Colonic mucosa (tissue), 4 donors: ENCODE measurements around the gene ITPR3. TPM values are rescaled to one million over a fixed set of nuclear protein-coding genes. Genes with fewer than 3 reads are reported as not detected.
A peak's percentile ranks its signal among the peaks of the same experiment; 100 is the strongest.
"Not testable (repeated sequence)": the region's sequence is repeated elsewhere in the genome, so short reads cannot be mapped to it uniquely, and the experiment has no call there.

Source experiments
- DNase-seq: peaks from one replicate; pipeline ENCODE4 v3.0.0-alpha.2; 2020
- H3K27ac ChIP-seq: fragments of 200-600 bp; one replicate; pipeline ENCODE4 v1.8.0; 2021
- H3K27me3 ChIP-seq: fragments of 200-600 bp; one replicate; pipeline ENCODE4 v1.8.0; 2021
- H3K36me3 ChIP-seq: fragments of 200-600 bp; one replicate; pipeline ENCODE4 v1.8.0; 2021
- H3K4me1 ChIP-seq: fragments of 200-600 bp; one replicate; pipeline ENCODE4 v1.8.0; 2021; ENCODE audit warnings: mild to moderate bottlenecking
- H3K4me3 ChIP-seq: fragments of 200-600 bp; one replicate; pipeline ENCODE4 v1.8.0; 2021
- H3K9ac ChIP-seq, 2 donors: one replicate each; pipeline ENCODE4 v1.7.0; 2013; ENCODE audit warnings: control low read depth in 2 of 2, low read depth in 2 of 2, low read length in 2 of 2
- H3K9me3 ChIP-seq: fragments of 200-600 bp; one replicate; pipeline ENCODE4 v1.8.0; 2021
- intact Hi-C: fragments of 100-400 bp; cut with DNase I; formaldehyde crosslinking; loops from one replicate; pipeline ENCODE4 v1.14.1; 2022
- total RNA-seq, 2 donors: library from RNA; stranded (reverse); fragmentation: NEBNext Ultra II Directional in 1 of 2; extraction: Animal tissue kit (Norgen Biotek cat#: 25700) in 1 of 2; gene quantifications; one replicate each; pipeline ENCODE4 v1.2.1, GENCODE V29; 2021
- TF ChIP-seq, protein P1 (sequence below): fragments of 200-600 bp; IDR thresholded peaks from one replicate; pipeline ENCODE4 v1.8.0; 2022; ENCODE audit warnings: antibody characterized with exemption, mild to moderate bottlenecking
- donor health status: healthy.
- donor health status: DM: no; HTN: no; CAD: no.
- donor health status: DM: no; HTN: no; CAD: no.

Gene ITPR3
- total RNA-seq, 2 donors from 2014 or later: 86.2 to 119 TPM

DNA sequence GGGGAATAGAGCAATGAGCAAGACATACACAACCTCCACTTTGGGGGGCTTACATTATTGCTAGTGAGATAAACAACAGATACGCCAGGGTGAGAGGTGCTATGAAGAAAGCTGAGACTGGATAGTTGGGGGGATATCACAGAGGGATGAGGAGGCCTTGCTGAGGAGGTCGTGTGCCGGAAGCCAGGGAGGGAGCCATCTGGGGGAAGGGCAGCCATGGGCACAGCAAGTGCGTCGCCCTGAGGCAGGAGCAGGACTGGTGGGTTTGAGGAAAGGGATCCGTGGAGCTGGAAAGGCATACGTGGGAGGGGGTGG, 28.9 kb upstream of the ITPR3 start:
- Histone ChIP-seq H3K27ac (no peak overlapping the region), H3K9me3 (no peaks in the 10 kb centered on the region), H3K4me3 (no peak overlapping the region), H3K4me1 (peaks cover 15% of the 10 kb centered on the region), H3K27me3 (no peaks in the 10 kb centered on the region), H3K9ac (no peak overlapping the region), H3K36me3 (no peaks in the 10 kb centered on the region)
- intact Hi-C loops: no loop called here
- no peak for DNase-seq
- TF ChIP-seq, protein P1, sequence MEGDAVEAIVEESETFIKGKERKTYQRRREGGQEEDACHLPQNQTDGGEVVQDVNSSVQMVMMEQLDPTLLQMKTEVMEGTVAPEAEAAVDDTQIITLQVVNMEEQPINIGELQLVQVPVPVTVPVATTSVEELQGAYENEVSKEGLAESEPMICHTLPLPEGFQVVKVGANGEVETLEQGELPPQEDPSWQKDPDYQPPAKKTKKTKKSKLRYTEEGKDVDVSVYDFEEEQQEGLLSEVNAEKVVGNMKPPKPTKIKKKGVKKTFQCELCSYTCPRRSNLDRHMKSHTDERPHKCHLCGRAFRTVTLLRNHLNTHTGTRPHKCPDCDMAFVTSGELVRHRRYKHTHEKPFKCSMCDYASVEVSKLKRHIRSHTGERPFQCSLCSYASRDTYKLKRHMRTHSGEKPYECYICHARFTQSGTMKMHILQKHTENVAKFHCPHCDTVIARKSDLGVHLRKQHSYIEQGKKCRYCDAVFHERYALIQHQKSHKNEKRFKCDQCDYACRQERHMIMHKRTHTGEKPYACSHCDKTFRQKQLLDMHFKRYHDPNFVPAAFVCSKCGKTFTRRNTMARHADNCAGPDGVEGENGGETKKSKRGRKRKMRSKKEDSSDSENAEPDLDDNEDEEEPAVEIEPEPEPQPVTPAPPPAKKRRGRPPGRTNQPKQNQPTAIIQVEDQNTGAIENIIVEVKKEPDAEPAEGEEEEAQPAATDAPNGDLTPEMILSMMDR: no peak

DNA sequence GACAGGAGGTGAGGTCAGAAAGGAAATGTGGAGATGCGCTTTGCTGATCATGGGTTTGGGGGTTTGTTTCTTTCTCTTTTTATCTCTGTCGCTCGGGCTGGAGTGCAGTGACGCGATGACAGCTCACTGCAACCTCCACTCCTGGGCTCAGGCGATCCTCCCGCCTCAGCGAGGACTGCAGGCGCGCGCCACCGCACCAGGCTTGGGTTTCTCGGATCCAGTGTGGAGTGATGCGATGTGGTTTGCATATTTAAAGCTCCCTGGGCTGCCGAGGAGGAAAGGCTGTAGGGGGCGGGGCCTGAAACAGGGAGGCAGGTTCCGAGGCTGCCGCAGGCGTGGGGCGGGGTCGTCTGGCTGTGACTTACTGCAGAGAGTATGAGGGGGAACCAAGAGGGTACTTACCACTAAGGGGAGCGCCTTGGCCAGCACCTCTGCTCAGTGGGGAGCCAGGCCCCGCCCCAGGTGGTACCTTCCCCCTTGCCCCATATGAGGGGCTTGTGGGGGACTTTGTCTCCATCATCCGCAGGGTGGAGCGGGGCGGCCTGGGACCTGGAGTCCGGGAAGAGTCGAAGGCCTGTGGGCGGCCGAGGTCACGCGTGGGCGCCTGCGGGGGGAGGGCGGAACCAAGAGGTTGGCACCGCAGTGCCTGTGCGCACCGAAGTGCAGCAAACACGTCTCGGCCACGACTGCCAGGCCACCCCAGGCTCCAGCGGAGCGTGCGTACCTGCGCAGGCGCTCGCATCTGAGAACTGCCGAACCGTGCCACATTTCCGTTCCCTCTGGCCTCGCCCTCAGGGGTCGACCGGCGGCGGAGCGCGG, 28.3 kb upstream of the ITPR3 start:
- H3K4me3 ChIP-seq: peak overlapping the region; percentile 35
- peaks cover 15% of the 10 kb centered on the region for H3K4me1 ChIP-seq
- peak overlapping the region; percentile 55 for H3K27ac ChIP-seq
- peak; percentile 79 for DNase-seq
- H3K9ac ChIP-seq: peak overlapping the region; percentile 7 to 72
- H3K36me3 ChIP-seq: no peaks in the 10 kb centered on the region
- H3K9me3 ChIP-seq: no peaks in the 10 kb centered on the region
- intact Hi-C loops: no loop called here
- H3K27me3 ChIP-seq: no peaks in the 10 kb centered on the region
- TF ChIP-seq, protein P1: no peak

DNA sequence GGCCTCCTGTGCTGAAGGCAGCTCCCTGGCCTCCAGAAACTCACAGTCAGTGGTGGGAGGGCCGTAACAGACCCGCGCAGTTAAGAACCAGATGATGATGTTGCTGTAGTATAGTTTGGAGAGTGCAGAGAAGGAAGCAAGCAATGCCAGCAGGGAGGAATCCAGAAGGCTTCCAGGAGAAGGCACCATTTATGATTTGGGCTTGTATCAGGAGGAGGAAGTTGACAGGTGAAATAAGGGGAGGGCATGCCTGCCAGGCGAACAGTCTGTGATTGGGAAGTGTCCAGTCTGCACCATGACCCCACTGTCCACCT, 27.8 kb upstream of the ITPR3 start:
- TF ChIP-seq, protein P1: no peak
- DNase-seq: no peak
- Histone ChIP-seq H3K4me3 (peak overlapping the region; percentile 35), H3K4me1 (peaks cover 15% of the 10 kb centered on the region), H3K9me3 (no peaks in the 10 kb centered on the region), H3K36me3 (no peaks in the 10 kb centered on the region), H3K27me3 (no peaks in the 10 kb centered on the region), H3K27ac (peak overlapping the region; percentile 55), H3K9ac (peak overlapping the region; percentile 7 to 72)
- intact Hi-C loops: no loop called here

DNA sequence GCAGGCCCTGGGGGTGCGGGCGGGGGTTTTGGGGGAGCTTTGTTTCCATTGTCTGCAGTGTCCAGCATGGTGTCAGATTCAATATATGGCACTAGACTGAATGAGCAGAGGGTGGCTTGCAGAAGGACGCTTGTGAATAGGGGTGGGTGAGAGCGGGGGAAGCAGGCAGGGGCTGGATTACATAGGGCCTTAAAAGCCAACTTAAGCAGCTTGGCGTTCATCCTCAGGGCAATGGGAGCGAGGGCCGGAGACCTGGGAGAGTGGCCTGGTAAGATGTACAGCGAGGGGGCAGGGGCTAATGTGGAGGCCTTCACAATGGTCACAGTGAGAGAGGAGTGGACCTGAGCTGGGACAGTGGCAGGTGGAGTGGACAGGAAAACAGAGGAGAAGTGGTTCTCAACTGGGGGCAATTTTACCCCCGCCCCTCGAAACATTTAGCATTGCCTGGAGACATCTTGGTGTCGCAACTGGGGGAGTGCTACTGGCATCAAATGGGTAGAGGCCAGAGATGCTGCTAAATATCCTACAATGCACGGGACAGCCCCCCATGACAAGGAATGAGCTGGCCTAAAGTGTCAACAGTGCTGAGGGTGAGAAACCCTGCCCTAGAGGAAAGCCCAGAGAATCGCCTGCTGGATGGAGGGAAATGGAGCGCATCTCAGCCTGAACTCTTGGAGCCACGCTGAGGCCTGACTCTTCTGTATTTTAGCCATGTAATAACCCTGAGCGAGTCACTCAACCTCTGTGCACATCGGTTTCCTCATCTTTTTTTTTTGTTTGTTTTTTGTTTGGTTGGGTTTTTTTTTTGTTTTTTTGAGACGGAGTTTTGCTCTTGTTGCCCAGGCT, 25.9 kb upstream of the ITPR3 start:
- Histone ChIP-seq H3K27ac (no peak overlapping the region), H3K27me3 (no peaks in the 10 kb centered on the region), H3K36me3 (no peaks in the 10 kb centered on the region), H3K9ac (no peak overlapping the region), H3K9me3 (no peaks in the 10 kb centered on the region), H3K4me1 (peaks cover 4% of the 10 kb centered on the region), H3K4me3 (no peak overlapping the region)
- intact Hi-C loops: no loop called here
- no peak for DNase-seq
- TF ChIP-seq, protein P1: no peak

DNA sequence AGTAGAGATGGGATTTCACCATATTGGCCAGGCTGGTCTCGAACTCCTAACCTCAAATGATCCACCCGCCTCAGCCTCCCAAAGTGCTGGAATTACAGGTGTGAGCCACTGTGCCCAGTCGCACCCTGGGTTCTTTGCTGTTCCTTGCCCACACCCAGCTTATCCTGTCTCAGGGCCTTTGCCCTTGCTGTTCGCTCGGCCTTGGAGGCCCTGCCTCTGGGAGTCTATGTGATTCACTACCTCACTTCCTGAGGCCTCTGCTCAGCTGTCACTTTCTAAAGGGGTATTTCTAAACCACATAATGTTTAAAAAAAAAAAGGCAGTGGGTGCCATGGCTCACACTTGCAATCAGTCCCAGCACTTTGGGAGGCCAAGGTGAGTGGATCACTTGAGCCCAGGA, 24.2 kb upstream of the ITPR3 start:
- intact Hi-C loops, H3K27ac ChIP-seq, H3K36me3 ChIP-seq: not testable (repeated sequence)

More for the DNA sequence above, 24.2 kb upstream of the ITPR3 start:
- H3K9me3 ChIP-seq, H3K9ac ChIP-seq, H3K4me1 ChIP-seq, H3K4me3 ChIP-seq, H3K27me3 ChIP-seq, DNase-seq: not testable (repeated sequence)
